A549 (cell line): Measurements from ENCODE around the gene DELE1. TPM values are rescaled to one million over a fixed set of nuclear protein-coding genes. Genes with fewer than 3 reads are reported as not detected.

ENCODE experiments used
- ATAC-seq, 2 experiments: fragments of 200-7000 bp in 1 of 2; fragments of >200 bp in 1 of 2; cut with Nextera tagmentation in 1 of 2; cut with Tn5 transposase in 1 of 2; 3 replicates each; pipeline versions ENCODE4 v1.8.0 to v1.9.1; 2018 to 2020; ENCODE audit warnings: mild to moderate bottlenecking in 1 of 2, moderate library complexity in 1 of 2
- CTCF ChIA-PET: fragments of 300-600 bp; sonication (Branson Sonifier 250); formaldehyde crosslinking; extraction: SDS; loops from one replicate; lab custom pipeline; 2021; ENCODE audit warnings: antibody characterized with exemption, inconsistent platforms; lab: Yijun Ruan, JAX
- POLR2A ChIA-PET: fragments of 350-600 bp; formaldehyde crosslinking; extraction: SDS; loops from one replicate; lab custom pipeline; 2021; ENCODE audit warnings: antibody characterized with exemption, inconsistent platforms; lab: Yijun Ruan, JAX
- DNase-seq, 2 experiments: peaks; one replicate each; pipeline versions ENCODE4 v3.0.0 to v3.0.0-alpha.2; 2011 to 2016; ENCODE audit warnings: low read depth in 1 of 2, low spot score in 1 of 2
- FAIRE-seq: peaks from 2 replicates; lab custom pipeline; 2011; peaks lifted over from hg19 to GRCh38; lab: Jason Lieb, UNC
- H3K27ac ChIP-seq, 2 experiments: fragments of >200 bp; sonication (Bioruptor Twin); formaldehyde crosslinking; 3 replicates each; pipeline ENCODE4 v1.5.1; 2016 to 2017
- H3K4me1 ChIP-seq: fragments of >200 bp; sonication (Bioruptor Twin); formaldehyde crosslinking; 3 replicates; pipeline ENCODE4 v1.6.1; 2016
- H3K4me2 ChIP-seq: fragments of >200 bp; sonication (Bioruptor Twin); formaldehyde crosslinking; 3 replicates; pipeline ENCODE4 v1.6.1; 2016
- H3K4me3 ChIP-seq: fragments of >200 bp; sonication (Bioruptor Twin); formaldehyde crosslinking; 3 replicates; pipeline ENCODE4 v1.5.1; 2016
- H3K9me3 ChIP-seq: fragments of >200 bp; sonication (Bioruptor Twin); formaldehyde crosslinking; 3 replicates; pipeline ENCODE4 v1.6.1; 2016
- BHLHE40 ChIP-seq: IDR thresholded peaks from 2 replicates; pipeline ENCODE4 v1.6.1; 2012; ENCODE audit warnings: low read depth, low read length, inconsistent platforms
- EHF ChIP-seq: fragments of 250-450 bp; sonication (Bioruptor Pico); IDR thresholded peaks from 2 replicates; pipeline ENCODE4 v1.5.0; 2020; ENCODE audit warnings: mild to moderate bottlenecking
- EP300 ChIP-seq, 2 experiments: fragments of >200 bp; sonication (Bioruptor Twin); formaldehyde crosslinking; IDR thresholded peaks; 2 replicates in 1 of 2; 3 replicates in 1 of 2; pipeline ENCODE4 v1.6.1; 2016 to 2017
- ESRRA ChIP-seq: fragments of 150-350 bp; IDR thresholded peaks from 2 replicates; pipeline ENCODE4 v1.6.1; 2014; ENCODE audit warnings: mild to moderate bottlenecking, low read length, borderline replicate concordance
- FOXS1 ChIP-seq: fragments of 250-450 bp; sonication (Bioruptor Pico); IDR thresholded peaks from 2 replicates; pipeline ENCODE4 v1.5.0; 2020; ENCODE audit warnings: mild to moderate bottlenecking, moderate library complexity
- HDAC2 ChIP-seq: fragments of 200-600 bp; sonication (generic); IDR thresholded peaks from 2 replicates; pipeline ENCODE4 v1.6.1; 2016
- HEYL ChIP-seq: fragments of 250-450 bp; sonication (Bioruptor Pico); IDR thresholded peaks from 2 replicates; pipeline ENCODE4 v1.8.0; 2021; ENCODE audit warnings: mild to moderate bottlenecking, moderate library complexity
- HOXB13 ChIP-seq: fragments of 250-450 bp; sonication (Bioruptor Pico); IDR thresholded peaks from 2 replicates; pipeline ENCODE4 v1.5.0; 2020; ENCODE audit warnings: low read depth, mild to moderate bottlenecking, moderate library complexity
- HOXB5 ChIP-seq: fragments of 250-450 bp; sonication (Bioruptor Pico); IDR thresholded peaks from 2 replicates; pipeline ENCODE4 v1.5.0; 2020; ENCODE audit warnings: mild to moderate bottlenecking, moderate library complexity
- NFE2L2 ChIP-seq: fragments of 150-350 bp; conservative IDR thresholded peaks from 2 replicates; pipeline ENCODE4 v1.6.1; 2014; ENCODE audit warnings: low read length
- NPAS2 ChIP-seq: fragments of 250-450 bp; sonication (Bioruptor Pico); IDR thresholded peaks from 2 replicates; pipeline ENCODE4 v1.8.0; 2022; ENCODE audit warnings: mild to moderate bottlenecking, moderate library complexity, borderline replicate concordance
- PHF8 ChIP-seq: fragments of 200-600 bp; sonication (generic); IDR thresholded peaks from 2 replicates; pipeline ENCODE4 v1.6.1; 2016; ENCODE audit warnings: low read depth, mild to moderate bottlenecking, antibody characterized with exemption, moderate library complexity, borderline replicate concordance
- RFX5 ChIP-seq: fragments of 450-650 bp; IDR thresholded peaks from 2 replicates; pipeline ENCODE4 v1.7.1; 2014; ENCODE audit warnings: antibody characterized with exemption, mild to moderate bottlenecking, moderate library complexity
- ZFP36 ChIP-seq: fragments of 450-650 bp; IDR thresholded peaks from 2 replicates; pipeline ENCODE4 v1.6.1; 2014; ENCODE audit warnings: borderline replicate concordance; ENCODE audit not compliant: partially characterized antibody
- WGBS: methylation state at CpG from one replicate; pipeline ENCODE4 v1.1.6; 2017; ENCODE audit errors: missing lambda C conversion rate; 5-methylcytosine and 5-hydroxymethylcytosine counted together
- polyA plus RNA-seq, 4 experiments: library from polyadenylated mRNA; depleted of rRNA in 3 of 4; stranded (reverse); fragments of >200 nt; fragmentation: RNase III in 1 of 4; extraction: RNeasy Plus Mini Kit Qiagen cat#74134 plus additional on column Dnase treatment in 1 of 4; gene quantifications; 2 replicates in 3 of 4; 3 replicates in 1 of 4; pipeline ENCODE4 v1.2.3, GENCODE V29; 2011 to 2017
- TF ChIP-seq, protein P1 (sequence below): IDR thresholded peaks from 2 replicates; pipeline ENCODE4 v1.6.1; 2012
- TF ChIP-seq, protein P2 (sequence below): fragments of 250-450 bp; sonication (Bioruptor Pico); IDR thresholded peaks from 2 replicates; pipeline ENCODE4 v1.5.0; 2021; ENCODE audit warnings: mild to moderate bottlenecking, moderate library complexity, borderline replicate concordance
- TF ChIP-seq, protein P3 (sequence below): fragments of 200-600 bp; sonication (generic); IDR thresholded peaks from 2 replicates; pipeline ENCODE4 v1.6.1; 2016; ENCODE audit warnings: antibody characterized with exemption, mild to moderate bottlenecking, moderate library complexity
- TF ChIP-seq, protein P4 (sequence below): fragments of >200 bp; sonication (Bioruptor Twin); formaldehyde crosslinking; IDR thresholded peaks from 2 replicates; pipeline ENCODE4 v1.6.1; 2016
- TF ChIP-seq, protein P5 (sequence below): fragments of >200 bp; sonication (Bioruptor Twin); formaldehyde crosslinking; IDR thresholded peaks from 3 replicates; pipeline ENCODE4 v1.5.1; 2016
- TF ChIP-seq, protein P6 (sequence below): fragments of 150-350 bp; IDR thresholded peaks from 2 replicates; pipeline ENCODE4 v1.6.1; 2014; ENCODE audit warnings: low read depth, mild to moderate bottlenecking, low read length

Gene DELE1
- polyA plus RNA-seq, 2 of the 4 experiments (the other 2 are of a cell fraction) = 41.2 to 60.1 TPM

- POLR2A ChIA-PET = interaction anchor here (1.1 to 1.4 kb wide), 3 partner anchors 28 to 91 kb away, joined by 4 to 5 read pairs (median 4); partner anchors contain the start of genes DELE1 and RNF14
- WGBS = 3% methylated on average over 34 of the region's 55 CpGs
- H3K9me3 ChIP-seq = no peaks in the 10 kb centered on the region
- H3K4me3 ChIP-seq = peak overlapping the region; percentile 64
- CTCF ChIA-PET = interaction anchor here (0.6 to 12.7 kb wide), 31 partner anchors 9 to 212 kb away, joined by 3 to 424 read pairs (median 15); partner anchors contain the start of genes ARAP3, PCDH12 and RNF14
- H3K27ac ChIP-seq = peak overlapping the region; percentile 60 to 83; a peak in 5 of 6 replicates
- DNase-seq = peak in 1 of 2 experiments; percentile 36
- TF ChIP-seq FOXS1 (CRISPR knock-in tag) = no peak
- TF ChIP-seq EHF = no peak
- TF ChIP-seq, protein P1, sequence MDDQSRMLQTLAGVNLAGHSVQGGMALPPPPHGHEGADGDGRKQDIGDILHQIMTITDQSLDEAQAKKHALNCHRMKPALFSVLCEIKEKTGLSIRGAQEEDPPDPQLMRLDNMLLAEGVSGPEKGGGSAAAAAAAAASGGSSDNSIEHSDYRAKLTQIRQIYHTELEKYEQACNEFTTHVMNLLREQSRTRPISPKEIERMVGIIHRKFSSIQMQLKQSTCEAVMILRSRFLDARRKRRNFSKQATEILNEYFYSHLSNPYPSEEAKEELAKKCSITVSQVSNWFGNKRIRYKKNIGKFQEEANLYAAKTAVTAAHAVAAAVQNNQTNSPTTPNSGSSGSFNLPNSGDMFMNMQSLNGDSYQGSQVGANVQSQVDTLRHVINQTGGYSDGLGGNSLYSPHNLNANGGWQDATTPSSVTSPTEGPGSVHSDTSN = no peak
- no peak for TF ChIP-seq PHF8
- TF ChIP-seq, protein P2, sequence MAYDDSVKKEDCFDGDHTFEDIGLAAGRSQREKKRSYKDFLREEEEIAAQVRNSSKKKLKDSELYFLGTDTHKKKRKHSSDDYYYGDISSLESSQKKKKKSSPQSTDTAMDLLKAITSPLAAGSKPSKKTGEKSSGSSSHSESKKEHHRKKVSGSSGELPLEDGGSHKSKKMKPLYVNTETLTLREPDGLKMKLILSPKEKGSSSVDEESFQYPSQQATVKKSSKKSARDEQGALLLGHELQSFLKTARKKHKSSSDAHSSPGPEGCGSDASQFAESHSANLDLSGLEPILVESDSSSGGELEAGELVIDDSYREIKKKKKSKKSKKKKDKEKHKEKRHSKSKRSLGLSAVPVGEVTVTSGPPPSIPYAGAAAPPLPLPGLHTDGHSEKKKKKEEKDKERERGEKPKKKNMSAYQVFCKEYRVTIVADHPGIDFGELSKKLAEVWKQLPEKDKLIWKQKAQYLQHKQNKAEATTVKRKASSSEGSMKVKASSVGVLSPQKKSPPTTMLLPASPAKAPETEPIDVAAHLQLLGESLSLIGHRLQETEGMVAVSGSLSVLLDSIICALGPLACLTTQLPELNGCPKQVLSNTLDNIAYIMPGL (CRISPR knock-in tag) = no peak
- TF ChIP-seq HOXB5 (CRISPR knock-in tag) = no peak
- no peak for TF ChIP-seq RFX5
- no peak for TF ChIP-seq HOXB13 (CRISPR knock-in tag)
- TF ChIP-seq BHLHE40 = no peak
- no peak for TF ChIP-seq ESRRA
- no peak for TF ChIP-seq ZFP36
- TF ChIP-seq NPAS2 (CRISPR knock-in tag) = no peak
- TF ChIP-seq, protein P3, sequence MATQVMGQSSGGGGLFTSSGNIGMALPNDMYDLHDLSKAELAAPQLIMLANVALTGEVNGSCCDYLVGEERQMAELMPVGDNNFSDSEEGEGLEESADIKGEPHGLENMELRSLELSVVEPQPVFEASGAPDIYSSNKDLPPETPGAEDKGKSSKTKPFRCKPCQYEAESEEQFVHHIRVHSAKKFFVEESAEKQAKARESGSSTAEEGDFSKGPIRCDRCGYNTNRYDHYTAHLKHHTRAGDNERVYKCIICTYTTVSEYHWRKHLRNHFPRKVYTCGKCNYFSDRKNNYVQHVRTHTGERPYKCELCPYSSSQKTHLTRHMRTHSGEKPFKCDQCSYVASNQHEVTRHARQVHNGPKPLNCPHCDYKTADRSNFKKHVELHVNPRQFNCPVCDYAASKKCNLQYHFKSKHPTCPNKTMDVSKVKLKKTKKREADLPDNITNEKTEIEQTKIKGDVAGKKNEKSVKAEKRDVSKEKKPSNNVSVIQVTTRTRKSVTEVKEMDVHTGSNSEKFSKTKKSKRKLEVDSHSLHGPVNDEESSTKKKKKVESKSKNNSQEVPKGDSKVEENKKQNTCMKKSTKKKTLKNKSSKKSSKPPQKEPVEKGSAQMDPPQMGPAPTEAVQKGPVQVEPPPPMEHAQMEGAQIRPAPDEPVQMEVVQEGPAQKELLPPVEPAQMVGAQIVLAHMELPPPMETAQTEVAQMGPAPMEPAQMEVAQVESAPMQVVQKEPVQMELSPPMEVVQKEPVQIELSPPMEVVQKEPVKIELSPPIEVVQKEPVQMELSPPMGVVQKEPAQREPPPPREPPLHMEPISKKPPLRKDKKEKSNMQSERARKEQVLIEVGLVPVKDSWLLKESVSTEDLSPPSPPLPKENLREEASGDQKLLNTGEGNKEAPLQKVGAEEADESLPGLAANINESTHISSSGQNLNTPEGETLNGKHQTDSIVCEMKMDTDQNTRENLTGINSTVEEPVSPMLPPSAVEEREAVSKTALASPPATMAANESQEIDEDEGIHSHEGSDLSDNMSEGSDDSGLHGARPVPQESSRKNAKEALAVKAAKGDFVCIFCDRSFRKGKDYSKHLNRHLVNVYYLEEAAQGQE = no peak
- TF ChIP-seq, protein P4, sequence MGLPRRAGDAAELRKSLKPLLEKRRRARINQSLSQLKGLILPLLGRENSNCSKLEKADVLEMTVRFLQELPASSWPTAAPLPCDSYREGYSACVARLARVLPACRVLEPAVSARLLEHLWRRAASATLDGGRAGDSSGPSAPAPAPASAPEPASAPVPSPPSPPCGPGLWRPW = no peak
- TF ChIP-seq NFE2L2 = no peak
- TF ChIP-seq, protein P5, sequence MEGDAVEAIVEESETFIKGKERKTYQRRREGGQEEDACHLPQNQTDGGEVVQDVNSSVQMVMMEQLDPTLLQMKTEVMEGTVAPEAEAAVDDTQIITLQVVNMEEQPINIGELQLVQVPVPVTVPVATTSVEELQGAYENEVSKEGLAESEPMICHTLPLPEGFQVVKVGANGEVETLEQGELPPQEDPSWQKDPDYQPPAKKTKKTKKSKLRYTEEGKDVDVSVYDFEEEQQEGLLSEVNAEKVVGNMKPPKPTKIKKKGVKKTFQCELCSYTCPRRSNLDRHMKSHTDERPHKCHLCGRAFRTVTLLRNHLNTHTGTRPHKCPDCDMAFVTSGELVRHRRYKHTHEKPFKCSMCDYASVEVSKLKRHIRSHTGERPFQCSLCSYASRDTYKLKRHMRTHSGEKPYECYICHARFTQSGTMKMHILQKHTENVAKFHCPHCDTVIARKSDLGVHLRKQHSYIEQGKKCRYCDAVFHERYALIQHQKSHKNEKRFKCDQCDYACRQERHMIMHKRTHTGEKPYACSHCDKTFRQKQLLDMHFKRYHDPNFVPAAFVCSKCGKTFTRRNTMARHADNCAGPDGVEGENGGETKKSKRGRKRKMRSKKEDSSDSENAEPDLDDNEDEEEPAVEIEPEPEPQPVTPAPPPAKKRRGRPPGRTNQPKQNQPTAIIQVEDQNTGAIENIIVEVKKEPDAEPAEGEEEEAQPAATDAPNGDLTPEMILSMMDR = no peak
- TF ChIP-seq EP300 (IDR thresholded peaks at IDR 0.05) = no peak
- no peak for TF ChIP-seq HDAC2
- no peak for TF ChIP-seq HEYL (CRISPR knock-in tag)
- TF ChIP-seq, protein P6, sequence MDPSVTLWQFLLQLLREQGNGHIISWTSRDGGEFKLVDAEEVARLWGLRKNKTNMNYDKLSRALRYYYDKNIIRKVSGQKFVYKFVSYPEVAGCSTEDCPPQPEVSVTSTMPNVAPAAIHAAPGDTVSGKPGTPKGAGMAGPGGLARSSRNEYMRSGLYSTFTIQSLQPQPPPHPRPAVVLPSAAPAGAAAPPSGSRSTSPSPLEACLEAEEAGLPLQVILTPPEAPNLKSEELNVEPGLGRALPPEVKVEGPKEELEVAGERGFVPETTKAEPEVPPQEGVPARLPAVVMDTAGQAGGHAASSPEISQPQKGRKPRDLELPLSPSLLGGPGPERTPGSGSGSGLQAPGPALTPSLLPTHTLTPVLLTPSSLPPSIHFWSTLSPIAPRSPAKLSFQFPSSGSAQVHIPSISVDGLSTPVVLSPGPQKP = no peak
- ATAC-seq = peak; percentile 6 to 15; a peak in 5 of 6 replicates
- peaks cover 16% of the 10 kb centered on the region for H3K4me1 ChIP-seq
- no peak for FAIRE-seq
- H3K4me2 ChIP-seq = peak overlapping the region; percentile 88
Measured at GRCh38 chr5:141877356-141878185, 46.1 kb upstream of the DELE1 start.
